Testis (tissue), 3 donors: ENCODE measurements around the gene DDR2. TPM values are rescaled to one million over a fixed set of nuclear protein-coding genes. Genes with fewer than 3 reads are reported as not detected.

Experiments
- DNase-seq: peaks from one replicate; pipeline ENCODE4 v3.0.0-alpha.2; 2019
- H3K27ac ChIP-seq, 2 donors: fragments of 200-600 bp; sonication (generic); one replicate each; pipeline ENCODE4 v1.5.1; 2019
- H3K27me3 ChIP-seq: fragments of 200-600 bp; sonication (generic); one replicate; pipeline ENCODE4 v1.5.1; 2019
- H3K36me3 ChIP-seq: fragments of 200-600 bp; sonication (generic); one replicate; pipeline ENCODE4 v1.5.1; 2017; ENCODE audit warnings: low read depth; ENCODE audit errors: missing control alignments
- H3K4me1 ChIP-seq: fragments of 200-600 bp; sonication (generic); one replicate; pipeline ENCODE4 v1.5.1; 2019
- H3K4me3 ChIP-seq, 2 donors: fragments of 200-600 bp; sonication (generic); one replicate each; pipeline ENCODE4 v1.5.1; 2017 to 2019
- H3K9me3 ChIP-seq: fragments of 200-600 bp; sonication (generic); one replicate; pipeline ENCODE4 v1.5.1; 2017
- CTCF ChIP-seq, 3 experiments: fragments of 450-650 bp in 2 of 3; fragments of 200-600 bp in 1 of 3; sonication (generic) in 1 of 3; IDR thresholded peaks; one replicate each; pipeline ENCODE4 v1.5.1; 2016 to 2019; ENCODE audit warnings: antibody characterized with exemption in 3 of 3, mild to moderate bottlenecking in 2 of 3, moderate library complexity in 1 of 3
- POLR2A ChIP-seq: fragments of 450-650 bp; IDR thresholded peaks from one replicate; pipeline ENCODE4 v1.6.1; 2017; ENCODE audit warnings: antibody characterized with exemption, mild to moderate bottlenecking, moderate library complexity
- WGBS, 2 donors: methylation state at CpG; one replicate each; pipeline ENCODE4 v1.1.5; 2018; 5-methylcytosine and 5-hydroxymethylcytosine counted together
- intact Hi-C: fragments of 100-400 bp; cut with DNase I; formaldehyde crosslinking; loops from one replicate; pipeline ENCODE4 v1.15.1; 2023; ENCODE audit warnings: low total_unique reads
- polyA plus RNA-seq: library from polyadenylated mRNA; stranded (reverse); fragments of 350-450 nt; fragmentation: Illumina TruSeq; extraction: RNeasy Lipid Tissue Mini Kit (QIAGEN cat#74804); gene quantifications from one replicate; pipeline ENCODE4 v1.2.3, GENCODE V29; 2014; ENCODE audit warnings: low read depth, low replicate concordance; ENCODE audit not compliant: insufficient read depth
- total RNA-seq, 2 donors: library from RNA; depleted of rRNA; stranded (reverse); fragments of >200 nt; gene quantifications; one replicate each; pipeline ENCODE4 v1.2.3, GENCODE V29; 2016

Gene DDR2
- total and polyA plus RNA-seq, 3 donors from 2014 or later: 9.0 to 13.2 (median 9.2) TPM

- Histone ChIP-seq H3K4me3 (peak overlapping the region; percentile 39 to 56), H3K9me3 (no peaks in the 10 kb centered on the region), H3K27ac (peak overlapping the region; percentile 82 to 89), H3K36me3 (no peaks in the 10 kb centered on the region), H3K4me1 (no peaks in the 10 kb centered on the region), H3K27me3 (no peaks in the 10 kb centered on the region)
- no peak for DNase-seq
- intact Hi-C loops: no loop called here
- 30 to 50% methylated on average over 8 of the region's 8 CpGs for WGBS, 2 donors
- TF ChIP-seq POLR2A: no peak
- no peak for TF ChIP-seq CTCF (IDR thresholded peaks at IDR 0.05)
Measured at GRCh38 chr1:162633081-162633762, 958 bp downstream of the DDR2 start.

- no peak overlapping the region for H3K4me3 ChIP-seq
- H3K27ac ChIP-seq: no peak overlapping the region
- 82 to 88% methylated on average over 4 of the region's 4 CpGs for WGBS, 2 donors
- H3K27me3 ChIP-seq: no peaks in the 10 kb centered on the region
- no peaks in the 10 kb centered on the region for H3K36me3 ChIP-seq
- no peak for DNase-seq
- no peaks in the 10 kb centered on the region for H3K9me3 ChIP-seq
- TF ChIP-seq CTCF (IDR thresholded peaks at IDR 0.05): no peak
- no peak for TF ChIP-seq POLR2A
- H3K4me1 ChIP-seq: no peaks in the 10 kb centered on the region
- intact Hi-C loops: no loop called here
Measured at GRCh38 chr1:162635418-162635817, 3.2 kb downstream of the DDR2 start.

GRCh38 chr1:162639718-162640117 lies 7.5 kb downstream of the DDR2 start:
- Histone ChIP-seq H3K4me3 (no peak overlapping the region), H3K36me3 (no peaks in the 10 kb centered on the region), H3K9me3 (no peaks in the 10 kb centered on the region), H3K27ac (no peak overlapping the region), H3K4me1 (no peaks in the 10 kb centered on the region), H3K27me3 (no peaks in the 10 kb centered on the region)
- TF ChIP-seq CTCF (IDR thresholded peaks at IDR 0.05): no peak
- TF ChIP-seq POLR2A: no peak
- intact Hi-C loops: no loop called here
- 92 to 98% methylated on average over 7 of the region's 7 CpGs for WGBS, 2 donors
- DNase-seq: no peak

- H3K27me3 ChIP-seq: no peaks in the 10 kb centered on the region
- no peak overlapping the region for H3K4me3 ChIP-seq
- no peaks in the 10 kb centered on the region for H3K4me1 ChIP-seq
- H3K9me3 ChIP-seq: no peaks in the 10 kb centered on the region
- 91 to 94% methylated on average over 2 of the region's 2 CpGs for WGBS, 2 donors
- TF ChIP-seq CTCF (IDR thresholded peaks at IDR 0.05): no peak
- no peak for TF ChIP-seq POLR2A
- intact Hi-C loops: no loop called here
- H3K27ac ChIP-seq: no peak overlapping the region
- no peak for DNase-seq
- no peaks in the 10 kb centered on the region for H3K36me3 ChIP-seq
Measured at GRCh38 chr1:162641114-162641513, 8.8 kb downstream of the DDR2 start.

GRCh38 chr1:162644986-162645314 lies 12.7 kb downstream of the DDR2 start:
- H3K4me1 ChIP-seq: no peaks in the 10 kb centered on the region
- TF ChIP-seq POLR2A: no peak
- no peak for TF ChIP-seq CTCF (IDR thresholded peaks at IDR 0.05)
- no peak for DNase-seq
- no peaks in the 10 kb centered on the region for H3K9me3 ChIP-seq
- intact Hi-C loops: no loop called here
- H3K27me3 ChIP-seq: no peaks in the 10 kb centered on the region
- H3K4me3 ChIP-seq: no peak overlapping the region
- no peaks in the 10 kb centered on the region for H3K36me3 ChIP-seq
- WGBS, 2 donors: 95 to 100% methylated on average over 3 of the region's 3 CpGs
- no peak overlapping the region for H3K27ac ChIP-seq
